RKO (cell line): ENCODE data around the gene NPTX1.

ENCODE experiments used
- DNase-seq: peaks from one replicate; pipeline ENCODE4 v3.0.0-alpha.2; 2016; ENCODE audit warnings: low spot score

Gene NPTX1

GRCh38 chr17:80503031-80503430 is 26.6 kb upstream of the NPTX1 start:
- no peak for DNase-seq

- no peak for DNase-seq
These were observed 26.1 kb upstream of the NPTX1 start for GRCh38 chr17:80502578-80502877.

GRCh38 chr17:80501741-80502577 is 25.6 kb upstream of the NPTX1 start:
- DNase-seq: no peak

- DNase-seq: no peak
These were observed 23.7 kb upstream of the NPTX1 start for GRCh38 chr17:80499961-80500665.

DNA sequence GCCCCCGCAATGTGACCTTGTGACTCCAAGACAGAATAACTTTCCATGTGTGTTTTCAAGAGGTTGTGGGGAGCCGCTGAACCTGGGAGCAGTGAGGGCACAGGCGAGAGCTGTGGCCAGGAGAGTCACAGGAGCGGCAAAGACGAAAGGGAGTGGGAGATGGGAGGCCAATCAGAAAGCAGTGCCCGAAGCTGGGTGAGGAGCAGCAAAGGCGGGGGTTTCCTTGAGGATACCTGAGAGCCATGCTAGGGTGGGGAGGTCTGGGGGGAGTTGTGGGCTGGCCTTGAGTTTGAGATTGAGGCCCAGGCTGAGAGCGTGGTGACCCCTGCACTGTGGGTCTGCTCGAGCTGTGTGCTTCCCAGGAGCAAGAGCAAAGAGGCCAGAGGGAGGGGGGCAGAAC is 23.2 kb upstream of the NPTX1 start:
- no peak for DNase-seq

GRCh38 chr17:80498920-80499410 is 22.6 kb upstream of the NPTX1 start:
- DNase-seq: no peak

DNA sequence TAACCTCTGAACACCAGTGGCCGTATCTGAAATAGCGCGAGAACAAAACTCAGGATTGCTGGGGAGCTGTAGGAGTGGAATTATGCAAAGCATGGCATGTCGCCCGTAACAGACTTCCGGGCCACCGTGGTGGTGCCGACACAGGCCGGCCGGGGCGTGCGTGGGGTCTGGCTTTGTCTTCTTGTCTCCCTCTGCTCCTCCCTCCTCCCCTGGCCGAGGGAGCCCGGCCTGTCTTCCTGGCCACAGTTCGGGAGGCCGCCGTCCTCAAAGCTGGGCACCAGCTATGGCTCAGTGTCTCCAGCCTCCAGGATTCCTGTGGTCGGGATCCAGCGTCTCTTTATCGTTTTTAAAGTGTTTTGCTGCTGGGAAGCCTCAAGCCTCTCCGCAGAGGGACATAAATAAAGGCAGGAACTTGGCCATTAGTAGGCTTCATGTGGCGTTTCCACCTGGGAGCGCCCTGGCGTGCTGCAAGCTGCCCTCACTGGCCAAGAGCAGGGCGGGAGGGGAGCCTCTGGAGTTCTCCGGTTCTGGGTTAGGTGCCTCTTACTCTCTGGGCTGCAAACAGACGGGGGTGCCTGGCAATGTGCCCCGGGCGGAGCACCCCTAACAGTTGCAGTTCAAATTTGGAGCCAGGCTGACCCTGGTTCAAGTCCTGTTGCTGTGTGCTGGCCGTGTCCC is 22.0 kb upstream of the NPTX1 start:
- DNase-seq: no peak

- DNase-seq: peak; percentile 21
These were observed 21.4 kb upstream of the NPTX1 start for GRCh38 chr17:80497726-80498241.

GRCh38 chr17:80494547-80494946 is 18.1 kb upstream of the NPTX1 start:
- no peak for DNase-seq

- no peak for DNase-seq
These were observed 16.1 kb upstream of the NPTX1 start for GRCh38 chr17:80492343-80493136.

- DNase-seq: no peak
These were observed 15.3 kb upstream of the NPTX1 start for GRCh38 chr17:80491478-80492342.

DNA sequence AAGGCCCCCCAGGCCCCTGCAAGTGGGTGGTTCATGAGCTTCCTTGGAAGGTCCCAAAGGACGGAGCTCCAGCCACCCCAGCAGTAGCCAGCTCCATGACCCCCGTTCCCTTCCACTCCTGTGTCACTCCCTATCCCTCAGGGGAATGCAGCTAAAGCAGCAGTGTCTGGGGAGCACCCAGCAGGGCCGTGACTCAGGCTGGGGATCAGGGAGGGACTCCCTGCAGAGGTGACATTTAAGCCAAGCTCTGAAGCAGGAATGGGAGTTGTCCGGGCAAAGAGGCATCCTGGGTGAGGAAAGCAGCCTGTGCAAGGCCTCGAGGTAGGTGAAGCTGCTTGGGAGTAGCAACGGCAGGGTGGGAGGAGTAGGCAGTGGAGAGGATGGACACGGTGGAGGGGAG is 11.1 kb upstream of the NPTX1 start:
- no peak for DNase-seq

DNA sequence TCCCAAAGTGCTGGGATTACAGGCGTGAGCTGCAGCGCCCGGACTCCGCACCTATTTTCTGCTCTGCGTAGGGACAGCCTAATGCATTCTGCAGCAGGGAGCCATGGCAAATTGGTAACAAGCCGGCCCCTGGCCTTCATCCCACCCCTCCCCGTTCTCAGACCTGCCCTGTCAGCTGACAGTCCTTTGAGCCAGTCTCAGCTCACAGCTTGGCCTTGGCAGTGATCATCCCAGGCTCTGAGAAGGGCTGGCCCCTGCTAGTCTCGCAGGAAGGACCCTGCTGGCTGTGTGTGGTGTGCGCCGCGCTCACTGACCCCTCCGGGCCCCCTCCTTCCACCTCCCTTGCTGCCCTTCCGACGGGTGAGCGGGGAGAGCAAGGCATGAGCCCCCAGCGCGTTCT is 10.3 kb upstream of the NPTX1 start:
- no peak for DNase-seq

DNA sequence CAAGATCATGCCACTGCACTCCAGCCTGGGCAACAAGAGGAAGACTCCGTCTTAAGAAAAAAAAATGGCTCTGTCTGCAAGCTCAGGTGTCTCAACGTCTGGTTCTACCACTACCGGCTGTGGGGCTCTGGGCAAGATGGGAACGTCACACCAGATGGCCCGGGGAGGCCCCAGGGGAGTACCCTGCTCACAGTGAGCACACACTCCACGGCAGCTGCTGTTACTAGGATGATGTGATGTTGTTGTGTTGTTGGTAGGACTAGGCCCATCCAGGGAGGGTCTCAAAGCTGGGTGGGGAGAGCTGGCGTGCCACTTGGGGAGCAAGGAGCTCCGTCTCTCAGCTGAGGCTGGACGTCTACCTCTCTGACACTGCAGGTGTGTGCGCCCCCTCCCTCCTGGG is 9.4 kb upstream of the NPTX1 start:
- DNase-seq: no peak

DNA sequence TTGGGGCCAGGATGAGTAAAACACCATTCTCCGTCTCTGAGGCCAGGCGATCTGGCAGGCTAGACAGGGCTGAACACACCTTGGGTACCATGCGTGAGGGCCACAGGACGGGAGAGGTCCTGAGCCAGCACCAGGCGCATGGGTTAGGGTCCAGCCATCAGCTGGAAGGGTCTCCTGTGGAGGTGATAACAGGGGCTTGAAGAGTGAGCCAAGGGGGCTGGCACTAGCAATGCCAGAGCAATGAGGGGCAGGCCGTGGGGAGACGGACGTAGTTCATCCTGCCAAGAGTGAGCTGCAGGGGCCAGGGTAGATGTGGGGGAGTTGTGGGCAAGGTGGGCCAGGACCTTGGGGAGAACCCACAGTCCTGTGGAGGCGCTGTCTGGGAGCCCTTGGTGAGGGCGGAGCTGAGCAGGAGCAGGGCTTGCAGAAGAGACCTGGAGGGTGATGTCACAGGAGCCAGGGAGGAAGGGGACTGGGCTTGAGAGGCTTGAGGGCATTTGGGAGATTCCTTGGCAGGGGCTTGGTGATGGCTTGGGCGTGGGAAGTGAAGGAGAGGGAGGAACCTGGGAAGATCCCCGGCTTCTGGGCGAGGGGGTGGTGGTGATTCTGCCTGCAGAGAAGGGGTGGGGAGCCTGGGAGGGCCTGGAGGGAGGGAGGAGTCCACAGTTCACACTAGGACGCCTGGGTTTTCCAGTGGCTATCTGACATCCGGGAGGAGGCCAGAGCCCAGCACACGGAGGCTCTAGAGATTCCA is 6.3 kb upstream of the NPTX1 start:
- DNase-seq: no peak

- no peak for DNase-seq
These were observed 5.6 kb upstream of the NPTX1 start for GRCh38 chr17:80482058-80482318.

GRCh38 chr17:80481284-80482057 is 5.1 kb upstream of the NPTX1 start:
- no peak for DNase-seq

DNA sequence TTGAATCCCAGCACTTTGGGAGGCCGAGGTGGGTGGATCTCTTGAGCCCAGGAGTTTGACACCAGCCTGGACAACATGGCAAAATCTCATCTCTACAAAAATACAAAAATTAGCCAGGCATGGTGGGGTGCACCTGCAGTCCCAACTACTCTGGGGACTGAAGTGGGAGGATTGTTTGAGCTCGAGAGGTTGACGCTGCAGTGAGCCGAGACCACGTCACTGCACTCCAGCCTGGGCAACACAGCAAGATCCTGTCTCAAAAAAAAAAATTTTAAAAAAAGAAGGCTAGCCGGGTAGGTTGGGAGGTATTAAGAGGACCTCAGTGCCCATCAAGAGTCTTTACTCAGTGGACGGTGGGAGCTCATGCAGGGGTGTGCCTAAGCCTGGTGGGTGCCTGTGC is 3.8 kb upstream of the NPTX1 start:
- DNase-seq: no peak

DNA sequence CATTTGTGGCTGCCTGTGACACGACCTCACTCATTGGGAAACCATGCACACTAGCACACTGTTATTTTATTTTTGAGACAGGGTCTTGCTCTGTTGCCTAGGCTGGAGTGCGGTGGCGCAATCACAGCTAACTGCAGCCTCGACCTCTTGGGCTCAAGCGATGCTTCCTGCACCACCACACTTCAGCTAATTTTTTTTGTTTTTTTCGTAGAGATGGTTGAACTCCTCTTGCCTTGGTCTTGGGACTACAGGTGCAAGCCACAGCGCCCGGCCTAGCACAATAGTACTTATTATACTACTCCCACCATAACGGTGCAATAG is 2.8 kb upstream of the NPTX1 start:
- no peak for DNase-seq
